CD4-positive, alpha-beta T cell treated with Interleukin-2 at 100 ng/mL for 4 hours (primary cell): Measurements from ENCODE around the gene FBXO15.
A peak's percentile ranks its signal among the peaks of the same experiment; 100 is the strongest.

Source experiments
- DNase-seq: peaks from one replicate; pipeline ENCODE4 v3.0.0-alpha.2; 2020; ENCODE audit warnings: low spot score

FBXO15 gene

GRCh38 chr18:74062037-74062436 lies 85.6 kb downstream of the FBXO15 start:
- no peak for DNase-seq

GRCh38 chr18:74060579-74060978 lies 87.1 kb downstream of the FBXO15 start:
- no peak for DNase-seq

- no peak for DNase-seq
Measured at GRCh38 chr18:74050807-74051206, 96.8 kb downstream of the FBXO15 start.

- peak; percentile 42 for DNase-seq
Measured at GRCh38 chr18:74040459-74041332, 106.9 kb downstream of the FBXO15 start.

GRCh38 chr18:74040008-74040407 lies 107.6 kb downstream of the FBXO15 start:
- no peak for DNase-seq

GRCh38 chr18:74029161-74029560 lies 118.5 kb downstream of the FBXO15 start:
- no peak for DNase-seq
